Neural cell (in vitro differentiated cells): Measurements from ENCODE around the gene PASD1. TPM values are rescaled to one million over a fixed set of nuclear protein-coding genes. Genes with fewer than 3 reads are reported as not detected.

Experiments
- H2AFZ ChIP-seq: fragments of 200-600, 300-800 bp; sonication (generic), shearing (Covaris generic); 2 replicates; pipeline ENCODE4 v1.6.0; 2014; ENCODE audit warnings: low read depth, mild to moderate bottlenecking, antibody characterized with exemption, low read length, moderate library complexity
- H3F3A ChIP-seq: fragments of 200-600 bp; shearing (Covaris generic); 2 replicates; pipeline ENCODE4 v1.6.1; 2016; ENCODE audit warnings: mild to moderate bottlenecking, moderate library complexity, mixed read lengths, antibody characterized with exemption, low read length; ENCODE audit not compliant: insufficient read depth, poor library complexity, severe bottlenecking
- H3K27ac ChIP-seq: fragments of 200-600, 300-800 bp; sonication (generic), shearing (Covaris generic); 2 replicates; pipeline ENCODE4 v1.5.1; 2014; ENCODE audit warnings: mild to moderate bottlenecking, low read length, moderate library complexity
- H3K27me3 ChIP-seq: fragments of 300-800, 200-600 bp; sonication (generic), shearing (Covaris generic); 2 replicates; pipeline ENCODE4 v1.6.0; 2014; ENCODE audit warnings: mild to moderate bottlenecking, low read depth, low read length, moderate library complexity; ENCODE audit not compliant: insufficient read depth
- H3K36me3 ChIP-seq: fragments of 300-800, 200-600 bp; sonication (generic), shearing (Covaris generic); 2 replicates; pipeline ENCODE4 v1.5.1; 2014; ENCODE audit warnings: mild to moderate bottlenecking, antibody characterized with exemption, low read length, moderate library complexity; ENCODE audit not compliant: insufficient read depth
- H3K4me2 ChIP-seq: fragments of 300-800, 200-600 bp; sonication (generic), shearing (Covaris generic); 2 replicates; pipeline ENCODE4 v1.6.0; 2014; ENCODE audit warnings: mild to moderate bottlenecking, low read length
- H3K4me3 ChIP-seq: fragments of 300-800, 200-600 bp; sonication (generic), shearing (Covaris generic); 2 replicates; pipeline ENCODE4 v1.5.1; 2014; ENCODE audit warnings: mild to moderate bottlenecking, low read length, moderate library complexity
- H3K79me2 ChIP-seq: fragments of 200-600 bp; shearing (Covaris generic); replicated peaks from 2 replicates; pipeline ENCODE4 v1.6.0; 2014; ENCODE audit warnings: mild to moderate bottlenecking, low read length, moderate library complexity; ENCODE audit not compliant: insufficient read depth
- H3K9ac ChIP-seq: fragments of 300-800, 200-600 bp; sonication (generic), shearing (Covaris generic); 2 replicates; pipeline ENCODE4 v1.6.1; 2016; ENCODE audit warnings: mild to moderate bottlenecking, low read length, mixed read lengths
- H3K9me2 ChIP-seq: fragments of 200-600 bp; shearing (Covaris generic); 2 replicates; pipeline ENCODE4 v1.6.1; 2016; ENCODE audit warnings: mild to moderate bottlenecking, low read length, mixed read lengths; ENCODE audit not compliant: insufficient read depth
- H3K9me3 ChIP-seq: fragments of 200-600, 300-800 bp; sonication (generic), shearing (Covaris generic); 2 replicates; pipeline ENCODE4 v1.6.1; 2016; ENCODE audit warnings: mild to moderate bottlenecking, mixed run types, low read length, moderate library complexity, mixed read lengths
- H4K20me1 ChIP-seq: fragments of 200-600 bp; shearing (Covaris generic); 2 replicates; pipeline ENCODE4 v1.6.1; 2016; ENCODE audit warnings: mild to moderate bottlenecking, mixed run types; ENCODE audit not compliant: insufficient read depth
- EP300 ChIP-seq: fragments of 450-650 bp; conservative IDR thresholded peaks from 2 replicates; pipeline ENCODE4 v1.6.1; 2014; ENCODE audit warnings: antibody characterized with exemption, mild to moderate bottlenecking, moderate library complexity; ENCODE audit not compliant: poor library complexity, severe bottlenecking
- EZH2 ChIP-seq: fragments of 200-600, 300-800 bp; shearing (Covaris generic), sonication (generic); IDR thresholded peaks from 2 replicates; pipeline ENCODE4 v1.6.1; 2014; ENCODE audit warnings: antibody characterized with exemption, low read length, borderline replicate concordance, mild to moderate bottlenecking; ENCODE audit not compliant: insufficient read depth, poor library complexity, severe bottlenecking
- MXI1 ChIP-seq: fragments of 450-650 bp; conservative IDR thresholded peaks from 2 replicates; pipeline ENCODE4 v1.6.1; 2014; ENCODE audit warnings: antibody characterized with exemption, mild to moderate bottlenecking; ENCODE audit not compliant: poor library complexity, severe bottlenecking
- POLR2AphosphoS5 ChIP-seq: IDR thresholded peaks from 2 replicates; pipeline ENCODE4 v1.6.1; 2012
- RAD21 ChIP-seq: fragments of 450-650 bp; conservative IDR thresholded peaks from 2 replicates; pipeline ENCODE4 v1.6.1; 2014; ENCODE audit warnings: antibody characterized with exemption, mild to moderate bottlenecking, moderate library complexity
- REST ChIP-seq: IDR thresholded peaks from 2 replicates; pipeline ENCODE4 v1.6.1; 2012; ENCODE audit warnings: borderline replicate concordance
- SMC3 ChIP-seq: fragments of 450-650 bp; conservative IDR thresholded peaks from 2 replicates; pipeline ENCODE4 v1.6.1; 2014; ENCODE audit warnings: antibody characterized with exemption, mild to moderate bottlenecking, moderate library complexity; ENCODE audit not compliant: poor library complexity
- TAF1 ChIP-seq: IDR thresholded peaks from 2 replicates; pipeline ENCODE4 v1.6.1; 2012; ENCODE audit warnings: low read depth
- polyA plus RNA-seq: library from polyadenylated mRNA; depleted of rRNA; stranded (reverse); fragments of >200 nt; gene quantifications from 2 replicates; pipeline ENCODE4 v1.2.3, GENCODE V29; 2014
- TF ChIP-seq, protein P1 (sequence below): fragments of 450-650 bp; IDR thresholded peaks from 2 replicates; pipeline ENCODE4 v1.5.1; 2014; ENCODE audit warnings: antibody characterized with exemption, mild to moderate bottlenecking, moderate library complexity; ENCODE audit not compliant: poor library complexity, severe bottlenecking

The PASD1 gene
- polyA plus RNA-seq, 1 donor from 2014 or later = not detected

DNA sequence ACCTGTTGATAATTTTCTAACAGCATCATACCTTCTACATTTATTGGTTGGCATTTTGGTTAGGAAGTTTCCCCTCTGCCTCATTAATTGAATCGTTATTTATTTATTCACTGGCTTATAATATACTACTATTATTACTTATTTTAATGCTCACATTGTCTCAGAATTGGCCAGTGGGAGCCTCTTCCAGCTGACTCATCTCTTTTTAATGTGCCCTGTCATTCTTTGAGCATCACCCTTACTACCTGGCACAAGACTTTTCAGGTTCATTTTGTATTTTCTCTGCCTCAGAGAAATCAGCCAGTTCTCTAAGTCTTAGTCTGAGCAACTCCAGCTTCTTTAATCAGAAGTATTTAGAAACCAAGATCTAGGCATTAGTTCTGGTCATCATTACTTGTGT lies 71.5 kb downstream of the PASD1 start:
- Histone ChIP-seq H3K27me3 (no peaks in the 10 kb centered on the region), H3K4me2 (no peak overlapping the region)

DNA sequence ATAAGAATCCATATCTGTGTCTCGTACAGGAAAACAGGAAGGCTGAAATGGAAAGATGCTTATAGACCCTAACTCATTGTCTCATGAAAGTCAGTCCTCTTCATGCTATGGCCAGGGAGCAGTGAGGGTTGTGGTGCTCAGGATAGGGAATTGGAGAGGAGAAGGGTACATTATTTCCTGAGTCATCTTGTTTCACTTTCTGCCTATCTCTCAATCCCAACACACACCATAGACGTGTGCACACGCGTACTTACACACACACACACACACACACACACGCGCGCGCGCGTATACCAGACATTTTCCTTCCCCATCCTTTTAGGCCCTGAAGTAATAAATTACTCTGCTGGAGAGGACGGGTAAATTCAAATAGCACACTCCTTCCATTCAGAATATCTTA lies 78.1 kb downstream of the PASD1 start:
- H3K4me3 ChIP-seq = no peak overlapping the region
- H3K4me2 ChIP-seq = no peak overlapping the region
- H3K36me3 ChIP-seq = no peaks in the 10 kb centered on the region
- no peaks in the 10 kb centered on the region for H3K9me2 ChIP-seq
- H4K20me1 ChIP-seq = no peaks in the 10 kb centered on the region
- H2AFZ ChIP-seq = no peak overlapping the region
- TF ChIP-seq, protein P1, sequence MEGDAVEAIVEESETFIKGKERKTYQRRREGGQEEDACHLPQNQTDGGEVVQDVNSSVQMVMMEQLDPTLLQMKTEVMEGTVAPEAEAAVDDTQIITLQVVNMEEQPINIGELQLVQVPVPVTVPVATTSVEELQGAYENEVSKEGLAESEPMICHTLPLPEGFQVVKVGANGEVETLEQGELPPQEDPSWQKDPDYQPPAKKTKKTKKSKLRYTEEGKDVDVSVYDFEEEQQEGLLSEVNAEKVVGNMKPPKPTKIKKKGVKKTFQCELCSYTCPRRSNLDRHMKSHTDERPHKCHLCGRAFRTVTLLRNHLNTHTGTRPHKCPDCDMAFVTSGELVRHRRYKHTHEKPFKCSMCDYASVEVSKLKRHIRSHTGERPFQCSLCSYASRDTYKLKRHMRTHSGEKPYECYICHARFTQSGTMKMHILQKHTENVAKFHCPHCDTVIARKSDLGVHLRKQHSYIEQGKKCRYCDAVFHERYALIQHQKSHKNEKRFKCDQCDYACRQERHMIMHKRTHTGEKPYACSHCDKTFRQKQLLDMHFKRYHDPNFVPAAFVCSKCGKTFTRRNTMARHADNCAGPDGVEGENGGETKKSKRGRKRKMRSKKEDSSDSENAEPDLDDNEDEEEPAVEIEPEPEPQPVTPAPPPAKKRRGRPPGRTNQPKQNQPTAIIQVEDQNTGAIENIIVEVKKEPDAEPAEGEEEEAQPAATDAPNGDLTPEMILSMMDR = no peak
- TF ChIP-seq EP300 (no peak), POLR2AphosphoS5 (no peak), TAF1 (no peak), SMC3 (no peak), MXI1 (no peak), RAD21 (no peak), EZH2 (no peak), REST (no peak)
- no peaks in the 10 kb centered on the region for H3K27me3 ChIP-seq
- no peaks in the 10 kb centered on the region for H3K79me2 ChIP-seq
- no peaks in the 10 kb centered on the region for H3K9me3 ChIP-seq
- no peaks in the 10 kb centered on the region for H3F3A ChIP-seq
- no peak overlapping the region for H3K27ac ChIP-seq
- H3K9ac ChIP-seq = no peak overlapping the region

More for the DNA sequence above, 71.5 kb downstream of the PASD1 start:
- TF ChIP-seq EZH2 = no peak
- TF ChIP-seq EP300 = no peak
- no peaks in the 10 kb centered on the region for H4K20me1 ChIP-seq
- no peak overlapping the region for H3K4me3 ChIP-seq
- H3K79me2 ChIP-seq = no peaks in the 10 kb centered on the region
- no peaks in the 10 kb centered on the region for H3K36me3 ChIP-seq
- no peaks in the 10 kb centered on the region for H3K9me3 ChIP-seq
- H3K9ac ChIP-seq = no peak overlapping the region
- no peak overlapping the region for H3K27ac ChIP-seq
- no peaks in the 10 kb centered on the region for H3K9me2 ChIP-seq
- H2AFZ ChIP-seq = no peak overlapping the region
- H3F3A ChIP-seq = no peaks in the 10 kb centered on the region
